Endothelial cell of umbilical vein (primary cell): ENCODE data around the gene COL4A2. TPM values are rescaled to one million over a fixed set of nuclear protein-coding genes. Genes with fewer than 3 reads are reported as not detected.
A peak's percentile ranks its signal among the peaks of the same experiment; 100 is the strongest.

Source experiments
- BruUV-seq: library from RNA; stranded (reverse); fragments of 400-500 nt; replicated peaks from 2 replicates; lab custom pipeline; 2021; lab: Mats Ljungman, UMichigan
- CTCF ChIA-PET: fragments of 300-600, 350-600 bp; sonication (Branson Sonifier 250); formaldehyde crosslinking; loops from one replicate; lab custom pipeline; 2021; ENCODE audit warnings: antibody characterized with exemption, inconsistent platforms; lab: Charles Lee
- POLR2A ChIA-PET: fragments of 300-600, 350-600 bp; sonication (Branson Sonifier 250); formaldehyde crosslinking; loops from one replicate; lab custom pipeline; 2021; ENCODE audit warnings: antibody characterized with exemption, inconsistent platforms; lab: Charles Lee
- DNase-seq: peaks from one replicate; pipeline ENCODE4 v3.0.0-alpha.2; 2011; ENCODE audit warnings: low read depth, low spot score
- FAIRE-seq: peaks from 2 replicates; lab custom pipeline; 2011; peaks lifted over from hg19 to GRCh38; lab: Jason Lieb, UNC
- H2AFZ ChIP-seq: 2 replicates; pipeline ENCODE4 v1.6.0; 2012; ENCODE audit warnings: low read depth, low read length, control low read depth, inconsistent platforms
- H3K27ac ChIP-seq: 2 replicates; pipeline ENCODE4 v1.5.1; 2011; ENCODE audit warnings: low read depth, mild to moderate bottlenecking, control low read depth, low read length, moderate library complexity; ENCODE audit not compliant: insufficient read depth
- H3K27me3 ChIP-seq, 2 experiments: 2 replicates each; pipeline versions ENCODE4 v1.6.0 to v1.6.1; 2011; ENCODE audit warnings: low read length in 2 of 2, mixed read lengths in 1 of 2; ENCODE audit not compliant: control insufficient read depth in 2 of 2, insufficient read depth in 2 of 2
- H3K36me3 ChIP-seq, 2 experiments: 2 replicates in 1 of 2; 3 replicates in 1 of 2; pipeline ENCODE4 v1.5.1; 2011; ENCODE audit warnings: low read length in 2 of 2, mild to moderate bottlenecking in 1 of 2, moderate library complexity in 1 of 2; ENCODE audit not compliant: control insufficient read depth in 2 of 2, insufficient read depth in 2 of 2; ENCODE audit errors: extremely low read depth in 1 of 2
- H3K4me1 ChIP-seq: 3 replicates; pipeline ENCODE4 v1.5.1; 2011; ENCODE audit warnings: mild to moderate bottlenecking, low read length; ENCODE audit not compliant: control insufficient read depth, insufficient read depth; ENCODE audit errors: extremely low read depth
- H3K4me2 ChIP-seq: 2 replicates; pipeline ENCODE4 v1.6.1; 2011; ENCODE audit warnings: low read length, control low read depth, mixed read lengths; ENCODE audit not compliant: insufficient read depth
- H3K4me3 ChIP-seq, 3 experiments: fragments of 200-600 bp in 1 of 3; sonication (generic), shearing (Covaris generic) in 1 of 3; replicated peaks in 1 of 3; 2 replicates each; pipeline ENCODE4 v1.5.1; 2011 to 2016; ENCODE audit warnings: control low read depth in 3 of 3, low read length in 3 of 3, mild to moderate bottlenecking in 2 of 3, inconsistent platforms in 1 of 3, low read depth in 1 of 3, moderate library complexity in 1 of 3; ENCODE audit not compliant: insufficient read depth in 1 of 3
- H3K79me2 ChIP-seq: 2 replicates; pipeline ENCODE4 v1.6.0; 2012; ENCODE audit warnings: low read length, inconsistent platforms; ENCODE audit not compliant: control insufficient read depth, insufficient read depth
- H3K9ac ChIP-seq: replicated peaks from 2 replicates; pipeline ENCODE3; 2011; ENCODE audit warnings: low read length, control low read depth; ENCODE audit not compliant: insufficient read depth; ENCODE audit errors: extremely low read depth
- H3K9me1 ChIP-seq: replicated peaks from 3 replicates; pipeline ENCODE4 v1.6.0; 2011; ENCODE audit warnings: mild to moderate bottlenecking, low read length; ENCODE audit not compliant: control insufficient read depth, insufficient read depth; ENCODE audit errors: extremely low read depth
- H3K9me3 ChIP-seq: replicated peaks from 2 replicates; pipeline ENCODE4 v1.5.1; 2012; ENCODE audit warnings: low read length, inconsistent platforms; ENCODE audit not compliant: control insufficient read depth, insufficient read depth
- H4K20me1 ChIP-seq: replicated peaks from 2 replicates; pipeline ENCODE3; 2011; ENCODE audit warnings: mild to moderate bottlenecking, low read length; ENCODE audit not compliant: control insufficient read depth, insufficient read depth; ENCODE audit errors: extremely low read depth
- CTCF ChIP-seq, 2 donors: IDR thresholded peaks; 1 replicate in 1 of 2; 2 replicates in 1 of 2; pipeline ENCODE4 v1.5.1; 2011; ENCODE audit warnings: low read length in 2 of 2, mild to moderate bottlenecking in 2 of 2, moderate library complexity in 2 of 2, control low read depth in 1 of 2, inconsistent platforms in 1 of 2, low read depth in 1 of 2; ENCODE audit not compliant: insufficient read depth in 1 of 2; ENCODE audit errors: extremely low read depth in 1 of 2
- EZH2 ChIP-seq: IDR thresholded peaks from 2 replicates; pipeline ENCODE4 v1.6.1; 2012; ENCODE audit warnings: borderline replicate concordance, low read depth, mild to moderate bottlenecking, moderate library complexity, low read length, inconsistent platforms; ENCODE audit not compliant: severe bottlenecking
- FOS ChIP-seq: IDR thresholded peaks from 2 replicates; pipeline ENCODE4 v1.6.1; 2011; ENCODE audit warnings: mild to moderate bottlenecking, low read length, moderate library complexity, borderline replicate concordance; ENCODE audit not compliant: insufficient read depth
- GATA2 ChIP-seq: IDR thresholded peaks from 2 replicates; pipeline ENCODE4 v1.7.0; 2011; ENCODE audit warnings: low read depth, mild to moderate bottlenecking, moderate library complexity, mixed read lengths, low read length; ENCODE audit not compliant: insufficient read length, insufficient read depth
- JUN ChIP-seq: IDR thresholded peaks from 2 replicates; pipeline ENCODE4 v1.6.1; 2011; ENCODE audit warnings: borderline replicate concordance, low read depth; ENCODE audit not compliant: insufficient read length, insufficient read depth
- MAX ChIP-seq: IDR thresholded peaks from 2 replicates; pipeline ENCODE4 v1.6.1; 2011; ENCODE audit not compliant: insufficient read depth, insufficient read length
- MYC ChIP-seq: IDR thresholded peaks from one replicate; pipeline ENCODE4 v1.6.1; 2011; ENCODE audit warnings: mild to moderate bottlenecking, low read depth, low read length
- POLR2A ChIP-seq: IDR thresholded peaks from 2 replicates; pipeline ENCODE4 v1.6.1; 2012; ENCODE audit warnings: low read depth, mild to moderate bottlenecking, control low read depth, low read length
- POLR2AphosphoS5 ChIP-seq: IDR thresholded peaks from 2 replicates; pipeline ENCODE4 v1.6.1; 2012; ENCODE audit warnings: low read depth, mild to moderate bottlenecking, control low read depth, low read length, moderate library complexity; ENCODE audit not compliant: insufficient read depth
- dilution Hi-C: fragments of 300-500 bp; cut with MboI; formaldehyde crosslinking; loops from one replicate; pipeline ENCODE4 v1.15.0; 2019; ENCODE audit warnings: low sequenced_read_pairs; ENCODE audit not compliant: extremely low pct_ligation_motif_present
- intact Hi-C: fragments of 100-400 bp; cut with micrococcal nuclease; formaldehyde crosslinking; loops from one replicate; pipeline ENCODE4 v1.10.0; 2022
- polyA plus RNA-seq, 4 experiments: library from polyadenylated mRNA; depleted of rRNA in 3 of 4; stranded (reverse) in 3 of 4; unstranded in 1 of 4; fragments of >200 nt; gene quantifications; 2 replicates each; pipeline versions ENCODE4 v1.2.1 to v1.2.3, GENCODE V29; 2011 to 2012; ENCODE audit warnings: missing spikeins in 1 of 4
- total RNA-seq: library from RNA; stranded (reverse); gene quantifications from 2 replicates; pipeline ENCODE4 v1.2.3, GENCODE V29; 2021

The COL4A2 gene
- total and polyA plus RNA-seq, 2 donors (not counting 3 experiments of a cell fraction or from before 2014, with no cell fraction given) = 792 to 940 TPM

GRCh38 chr13:110561344-110562035 lies 254.4 kb downstream of the COL4A2 start, which contains the start of gene RAB20:
RAB20 (minus strand) TSS chr13:110561722; CDS start chr13:110561519, 203 bp downstream.
- dilution Hi-C loops (no loop called here), intact Hi-C loops (loop anchor here (2.0 kb wide), 1 partner anchor 15 kb away; no protein-coding TSS in a partner anchor)
- no peaks in the 10 kb centered on the region for H4K20me1 ChIP-seq
- peaks cover 8% of the 10 kb centered on the region for H3K4me1 ChIP-seq
- ChIA-PET CTCF (interaction anchor here (1.1 to 1.5 kb wide), 5 partner anchors 13 to 106 kb away, joined by 3 to 9 read pairs (median 4); no protein-coding TSS in a partner anchor), POLR2A (interaction anchor here (1.2 kb wide), 1 partner anchor 154 kb away, joined by 4 read pairs; no protein-coding TSS in a partner anchor)
- peak within 1 kb of the TSS; percentile 29 for H3K9ac ChIP-seq
- no peaks in the 10 kb centered on the region for H3K9me1 ChIP-seq
- peak; percentile 67 for DNase-seq
- no peaks in the 10 kb centered on the region for H3K9me3 ChIP-seq
- H3K79me2 ChIP-seq = no peaks in the 10 kb centered on the region
- TF ChIP-seq FOS (no peak), EZH2 (peak; percentile 56), POLR2A (peak; percentile 32)
- H3K4me3 ChIP-seq = peak within 1 kb of the TSS; percentile 73 to 82 (median 80)
- H3K27ac ChIP-seq = no peak within 1 kb of the TSS
- no TSS peak for BruUV-seq
- FAIRE-seq = peak; percentile 28
- H3K36me3 ChIP-seq = no peaks in the 10 kb centered on the region
- peaks cover 15 to 20% of the 10 kb centered on the region in 2 experiments for H3K27me3 ChIP-seq
- peak within 1 kb of the TSS; percentile 98 for H2AFZ ChIP-seq
- peak within 1 kb of the TSS; percentile 95 for H3K4me2 ChIP-seq

GRCh38 chr13:110562036-110562597 lies 255.0 kb downstream of the COL4A2 start:
- Histone ChIP-seq H3K27ac (no peak overlapping the region), H3K9me1 (no peaks in the 10 kb centered on the region), H3K9ac (peak overlapping the region; percentile 29), H3K4me3 (peak overlapping the region; percentile 73 to 82 (median 80)), H4K20me1 (no peaks in the 10 kb centered on the region), H3K79me2 (no peaks in the 10 kb centered on the region), H3K9me3 (no peaks in the 10 kb centered on the region), H3K4me1 (peaks cover 8% of the 10 kb centered on the region), H3K4me2 (peak overlapping the region; percentile 95), H3K36me3 (no peaks in the 10 kb centered on the region), H2AFZ (peak overlapping the region; percentile 98), H3K27me3 (peaks cover 15 to 20% of the 10 kb centered on the region in 2 experiments)
- intact Hi-C loops (no loop called here), dilution Hi-C loops (no loop called here)
- BruUV-seq = no TSS peak
- DNase-seq = peak; percentile 65
- CTCF ChIA-PET = interaction anchor here (1.1 to 1.5 kb wide), 5 partner anchors 13 to 106 kb away, joined by 3 to 9 read pairs (median 4); no protein-coding TSS in a partner anchor
- TF ChIP-seq MYC (no peak), POLR2A (no peak), MAX (no peak), CTCF (IDR thresholded peaks at IDR 0.05; ENCODE audit: extremely low read depth in 1 of 2, insufficient read depth in 1 of 2, low read depth in 1 of 2, low read length in 2 of 2) (no peak), POLR2AphosphoS5 (no peak), FOS (no peak), JUN (no peak), GATA2 (no peak), EZH2 (no peak)
- FAIRE-seq = no peak
- POLR2A ChIA-PET = interaction anchor here (1.2 kb wide), 1 partner anchor 153 kb away, joined by 4 read pairs; no protein-coding TSS in a partner anchor
